ENCODE measurements around the gene REEP5.

- no peak for TF ChIP-seq CTCF (optimal IDR thresholded peaks at IDR 0.05 in 1 of 3, IDR thresholded peaks at IDR 0.05 in 1 of 3, conservative IDR thresholded peaks at IDR 0.05 in 1 of 3; ENCODE audit: extremely low read depth in 1 of 3, insufficient read depth in 2 of 3, low read length in 3 of 3)
- no peak for TF ChIP-seq EZH2 (IDR thresholded peaks at IDR 0.05; ENCODE audit: low read length)
Observed at GRCh38 chr5:112915831-112916230, 6.2 kb downstream of the REEP5 start.

Data from keratinocyte (primary cell).